ENCODE data around the gene OOSP3.

The OOSP3 gene

DNA sequence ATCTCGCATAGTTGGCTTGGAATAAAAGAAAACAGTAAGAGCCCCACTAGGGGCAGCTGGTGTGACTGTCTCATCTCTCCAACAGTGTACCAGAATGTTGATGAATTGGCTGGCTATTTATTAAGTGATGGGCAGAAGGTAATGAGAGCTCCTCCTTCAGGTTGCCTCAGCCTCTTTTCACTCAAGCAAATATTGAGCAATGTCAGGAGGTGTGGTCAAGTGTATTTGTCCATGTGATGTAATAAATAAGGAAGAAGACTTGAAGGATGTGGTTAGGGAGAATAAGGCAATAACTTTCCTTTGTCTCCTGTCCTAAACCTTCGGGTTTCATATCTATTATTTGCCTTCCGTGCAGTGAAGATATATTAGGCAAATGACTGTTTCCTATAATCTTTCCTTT, 12.2 kb upstream of the OOSP3 start, which contains the start of gene TCN1:
TCN1 (minus strand) TSS at position 91 of the 400 bp plus-strand sequence; CDS start at position 74, 17 bp downstream.
- intact Hi-C loops (cut with DNase I; ENCODE audit: low total_unique reads), result no loop called here
- DNase-seq, result no peak
- Histone ChIP-seq H3K4me3 (no peak within 1 kb of the TSS), H3K36me3 (no peaks in the 10 kb centered on the region), H3K27me3 (no peaks in the 10 kb centered on the region), H3K9me3 (no peaks in the 10 kb centered on the region), H3K27ac (no peak within 1 kb of the TSS), H3K4me1 (no peaks in the 10 kb centered on the region)
- TF ChIP-seq, protein P1, sequence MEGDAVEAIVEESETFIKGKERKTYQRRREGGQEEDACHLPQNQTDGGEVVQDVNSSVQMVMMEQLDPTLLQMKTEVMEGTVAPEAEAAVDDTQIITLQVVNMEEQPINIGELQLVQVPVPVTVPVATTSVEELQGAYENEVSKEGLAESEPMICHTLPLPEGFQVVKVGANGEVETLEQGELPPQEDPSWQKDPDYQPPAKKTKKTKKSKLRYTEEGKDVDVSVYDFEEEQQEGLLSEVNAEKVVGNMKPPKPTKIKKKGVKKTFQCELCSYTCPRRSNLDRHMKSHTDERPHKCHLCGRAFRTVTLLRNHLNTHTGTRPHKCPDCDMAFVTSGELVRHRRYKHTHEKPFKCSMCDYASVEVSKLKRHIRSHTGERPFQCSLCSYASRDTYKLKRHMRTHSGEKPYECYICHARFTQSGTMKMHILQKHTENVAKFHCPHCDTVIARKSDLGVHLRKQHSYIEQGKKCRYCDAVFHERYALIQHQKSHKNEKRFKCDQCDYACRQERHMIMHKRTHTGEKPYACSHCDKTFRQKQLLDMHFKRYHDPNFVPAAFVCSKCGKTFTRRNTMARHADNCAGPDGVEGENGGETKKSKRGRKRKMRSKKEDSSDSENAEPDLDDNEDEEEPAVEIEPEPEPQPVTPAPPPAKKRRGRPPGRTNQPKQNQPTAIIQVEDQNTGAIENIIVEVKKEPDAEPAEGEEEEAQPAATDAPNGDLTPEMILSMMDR (IDR thresholded peaks at IDR 0.05), result no peak

DNA sequence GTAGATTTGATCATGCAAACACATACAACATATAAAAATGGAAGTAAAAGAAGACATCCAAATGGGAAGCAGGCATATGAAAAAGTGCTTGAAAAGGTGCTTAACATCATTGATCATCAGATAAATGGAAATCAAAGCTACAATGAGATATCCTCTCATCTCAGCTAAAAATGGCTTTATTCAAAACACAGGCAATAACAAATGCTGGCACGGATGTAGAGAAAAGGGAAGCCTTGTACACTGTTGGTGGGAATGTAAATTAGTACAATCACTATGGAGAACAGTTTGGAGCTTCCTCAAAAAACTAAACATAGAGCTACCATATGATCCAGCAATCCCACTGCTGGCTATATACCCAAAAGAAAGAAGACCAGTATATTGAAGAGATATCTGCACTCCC, 11.7 kb upstream of the OOSP3 start:
- TF ChIP-seq, protein P1 (IDR thresholded peaks at IDR 0.05), result no peak
- intact Hi-C loops (cut with DNase I; ENCODE audit: low total_unique reads), result no loop called here
- Histone ChIP-seq H3K27me3 (no peaks in the 10 kb centered on the region), H3K36me3 (no peaks in the 10 kb centered on the region), H3K4me1 (no peaks in the 10 kb centered on the region), H3K27ac (no peak overlapping the region), H3K4me3 (no peak overlapping the region), H3K9me3 (no peaks in the 10 kb centered on the region)
- no peak for DNase-seq

DNA sequence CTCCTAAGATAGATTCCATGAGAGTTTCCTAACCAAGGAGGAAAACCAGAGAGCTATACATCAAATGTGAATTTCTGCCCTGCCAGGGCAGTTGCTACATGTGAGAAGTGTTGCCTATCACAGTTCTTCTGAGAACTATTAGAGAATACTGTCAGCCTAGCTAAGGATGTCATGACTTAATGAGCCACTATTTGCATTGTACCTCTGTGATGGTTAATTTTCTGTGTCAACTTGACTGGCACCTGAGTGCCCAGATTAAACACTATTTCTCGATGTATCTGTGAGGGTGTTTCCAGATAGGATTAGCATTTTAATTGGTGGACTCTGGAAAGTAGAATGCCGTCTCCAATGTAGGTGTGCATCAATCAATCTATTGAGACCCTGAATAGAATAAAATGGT, 10.6 kb upstream of the OOSP3 start:
- no peaks in the 10 kb centered on the region for H3K36me3 ChIP-seq
- no peak overlapping the region for H3K4me3 ChIP-seq
- intact Hi-C loops (cut with DNase I; ENCODE audit: low total_unique reads), result no loop called here
- TF ChIP-seq, protein P1 (IDR thresholded peaks at IDR 0.05), result no peak
- no peak overlapping the region for H3K27ac ChIP-seq
- no peaks in the 10 kb centered on the region for H3K9me3 ChIP-seq
- no peak for DNase-seq
- no peaks in the 10 kb centered on the region for H3K4me1 ChIP-seq
- H3K27me3 ChIP-seq, result no peaks in the 10 kb centered on the region

DNA sequence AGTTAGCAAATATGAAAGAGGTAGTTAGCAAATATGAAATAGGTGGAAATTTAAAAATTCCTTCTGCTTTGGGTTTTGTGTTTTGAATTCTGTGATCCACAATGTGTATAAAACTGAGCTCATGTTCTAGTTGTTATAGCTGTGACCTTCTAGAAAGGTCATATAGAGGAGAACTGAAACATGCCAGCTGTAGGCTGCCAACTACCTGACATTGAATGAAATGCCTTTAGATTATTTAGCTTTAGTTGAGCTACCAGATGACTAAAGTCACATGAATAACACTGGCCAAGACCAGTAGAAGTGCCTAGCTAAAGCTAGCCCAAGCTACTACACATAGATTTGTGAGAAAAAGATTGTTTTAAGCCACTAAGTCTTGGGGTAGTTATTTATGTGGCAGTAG, 6.5 kb upstream of the OOSP3 start:
- TF ChIP-seq, protein P1 (IDR thresholded peaks at IDR 0.05), result no peak
- H3K9me3 ChIP-seq, result no peaks in the 10 kb centered on the region
- H3K36me3 ChIP-seq, result no peaks in the 10 kb centered on the region
- H3K4me1 ChIP-seq, result no peaks in the 10 kb centered on the region
- intact Hi-C loops (cut with DNase I; ENCODE audit: low total_unique reads), result no loop called here
- no peak overlapping the region for H3K4me3 ChIP-seq
- DNase-seq, result no peak
- no peaks in the 10 kb centered on the region for H3K27me3 ChIP-seq
- no peak overlapping the region for H3K27ac ChIP-seq

DNA sequence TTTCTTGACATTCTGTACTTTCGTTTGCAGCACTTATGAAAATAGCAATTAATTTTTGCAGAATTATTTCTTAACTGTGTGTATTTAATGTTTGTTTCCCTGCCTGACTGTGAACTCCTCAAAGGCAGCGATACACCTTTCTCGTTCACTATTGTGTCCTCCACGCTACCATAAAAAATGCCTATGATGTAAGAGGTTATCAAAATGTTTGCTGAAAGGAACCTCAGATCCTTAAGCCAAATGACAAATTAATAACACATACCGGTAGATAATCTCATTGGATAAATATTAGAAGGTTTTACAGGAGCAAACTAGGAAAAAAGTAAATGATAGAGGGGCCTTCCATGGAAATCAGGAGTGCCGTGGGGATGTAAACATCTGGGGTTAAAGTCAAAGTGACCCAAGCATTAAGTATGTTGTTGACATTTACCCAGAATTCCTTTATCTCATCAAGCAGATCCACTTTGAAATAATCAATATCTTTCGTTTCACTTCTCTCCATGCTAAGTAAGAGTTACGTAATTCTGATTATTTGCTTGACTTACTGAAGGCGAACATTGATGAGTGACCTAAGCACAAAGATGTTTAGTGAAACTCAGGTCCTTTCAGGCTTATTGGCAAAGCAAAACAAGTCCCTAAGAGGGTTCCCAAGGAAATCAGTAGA, 2.6 kb upstream of the OOSP3 start:
- intact Hi-C loops (cut with DNase I; ENCODE audit: low total_unique reads), result no loop called here
- no peak overlapping the region for H3K27ac ChIP-seq
- TF ChIP-seq, protein P1 (IDR thresholded peaks at IDR 0.05), result no peak
- H3K4me1 ChIP-seq, result no peaks in the 10 kb centered on the region
- no peaks in the 10 kb centered on the region for H3K36me3 ChIP-seq
- DNase-seq, result no peak
- H3K4me3 ChIP-seq, result no peak overlapping the region
- H3K27me3 ChIP-seq, result no peaks in the 10 kb centered on the region
- H3K9me3 ChIP-seq, result no peaks in the 10 kb centered on the region

DNA sequence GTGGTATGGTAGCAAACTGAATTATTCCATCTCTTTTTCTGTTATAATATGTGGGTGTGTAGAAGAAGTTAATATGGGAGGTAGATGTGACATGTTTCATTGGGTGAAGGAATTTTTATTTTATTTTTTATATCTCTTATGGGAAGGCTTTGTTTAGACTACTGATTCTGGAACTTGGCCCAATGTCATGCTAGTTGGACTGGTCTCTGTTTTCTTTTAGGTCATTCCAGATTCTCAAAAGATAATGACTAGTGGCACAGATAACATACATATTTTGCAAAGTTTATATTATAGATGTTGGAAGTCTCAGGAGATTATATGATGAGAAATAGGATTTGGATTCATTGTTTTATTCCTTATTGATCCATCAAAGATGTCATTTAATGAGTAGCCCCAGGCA, 1.3 kb upstream of the OOSP3 start:
- intact Hi-C loops (cut with DNase I; ENCODE audit: low total_unique reads), result no loop called here
- H3K4me3 ChIP-seq, result no peak overlapping the region

More for the DNA sequence above, 1.3 kb upstream of the OOSP3 start:
- H3K27me3 ChIP-seq, result no peaks in the 10 kb centered on the region
- no peak overlapping the region for H3K27ac ChIP-seq
- no peaks in the 10 kb centered on the region for H3K4me1 ChIP-seq
- TF ChIP-seq, protein P1 (IDR thresholded peaks at IDR 0.05), result no peak
- no peaks in the 10 kb centered on the region for H3K9me3 ChIP-seq
- H3K36me3 ChIP-seq, result no peaks in the 10 kb centered on the region
- no peak for DNase-seq
